ENCODE results near the gene CCDC74B.
"Not testable (repeated sequence)": the region's sequence is repeated elsewhere in the genome, so short reads cannot be mapped to it uniquely, and the experiment has no call there.

The CCDC74B gene

DNA sequence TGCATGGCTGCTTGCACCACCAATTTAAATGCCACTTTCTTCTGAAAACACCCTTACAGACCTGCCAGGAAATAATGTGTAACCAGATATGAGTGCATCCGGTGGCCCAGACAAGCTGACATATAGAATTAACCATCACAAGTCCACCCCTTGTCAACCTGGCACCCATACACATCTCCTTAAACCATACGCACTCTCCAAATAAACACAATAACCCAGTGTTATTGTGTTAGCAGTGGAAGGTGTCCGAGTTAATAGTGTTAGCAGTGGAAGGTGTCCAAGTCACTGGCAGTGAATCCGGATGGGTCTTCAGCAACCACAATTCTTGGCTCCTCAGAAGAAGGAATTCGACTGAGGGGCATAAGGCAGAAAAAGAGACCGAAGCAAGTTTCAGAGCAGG, 3.6 kb upstream of the CCDC74B start:
- not testable (repeated sequence) for DNase-seq

DNA sequence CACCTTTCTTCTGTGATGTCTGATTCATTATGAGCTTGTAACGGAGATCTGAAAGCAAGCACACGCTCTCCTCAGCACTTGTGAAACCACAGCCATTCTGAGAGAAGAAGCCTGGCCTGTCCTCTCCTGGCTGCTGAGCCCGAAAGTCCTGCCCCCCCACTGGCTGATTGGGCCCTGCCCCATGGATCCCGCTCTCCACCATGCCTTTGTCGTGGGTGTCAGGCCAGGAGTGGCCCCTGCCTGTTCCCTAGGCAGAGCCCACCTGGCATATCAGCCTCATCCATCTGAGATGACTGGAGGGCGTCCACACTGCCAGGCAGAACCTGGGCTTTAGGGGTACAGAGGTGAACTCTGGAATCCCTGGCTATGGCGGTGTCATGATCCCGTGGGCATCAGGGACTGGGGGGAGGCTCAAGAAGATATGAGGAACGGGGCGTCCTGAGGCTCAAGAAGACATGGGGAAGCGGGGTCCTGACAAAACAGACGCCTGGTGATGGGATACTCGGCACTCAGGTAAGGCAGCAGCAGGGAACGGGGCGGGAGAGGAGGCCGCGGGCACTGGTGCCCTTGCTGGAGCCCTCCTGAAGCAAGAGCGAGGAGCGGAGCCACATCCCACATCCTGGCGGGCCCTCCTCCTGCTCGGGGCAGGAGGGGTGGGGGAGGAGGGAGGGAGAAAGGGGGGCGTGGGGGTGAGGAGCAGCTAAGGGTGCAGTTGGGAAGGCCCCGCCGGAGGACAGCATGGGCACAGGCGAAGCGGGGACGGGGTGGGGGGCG, 1.5 kb downstream of the CCDC74B start:
- not testable (repeated sequence) for DNase-seq

DNA sequence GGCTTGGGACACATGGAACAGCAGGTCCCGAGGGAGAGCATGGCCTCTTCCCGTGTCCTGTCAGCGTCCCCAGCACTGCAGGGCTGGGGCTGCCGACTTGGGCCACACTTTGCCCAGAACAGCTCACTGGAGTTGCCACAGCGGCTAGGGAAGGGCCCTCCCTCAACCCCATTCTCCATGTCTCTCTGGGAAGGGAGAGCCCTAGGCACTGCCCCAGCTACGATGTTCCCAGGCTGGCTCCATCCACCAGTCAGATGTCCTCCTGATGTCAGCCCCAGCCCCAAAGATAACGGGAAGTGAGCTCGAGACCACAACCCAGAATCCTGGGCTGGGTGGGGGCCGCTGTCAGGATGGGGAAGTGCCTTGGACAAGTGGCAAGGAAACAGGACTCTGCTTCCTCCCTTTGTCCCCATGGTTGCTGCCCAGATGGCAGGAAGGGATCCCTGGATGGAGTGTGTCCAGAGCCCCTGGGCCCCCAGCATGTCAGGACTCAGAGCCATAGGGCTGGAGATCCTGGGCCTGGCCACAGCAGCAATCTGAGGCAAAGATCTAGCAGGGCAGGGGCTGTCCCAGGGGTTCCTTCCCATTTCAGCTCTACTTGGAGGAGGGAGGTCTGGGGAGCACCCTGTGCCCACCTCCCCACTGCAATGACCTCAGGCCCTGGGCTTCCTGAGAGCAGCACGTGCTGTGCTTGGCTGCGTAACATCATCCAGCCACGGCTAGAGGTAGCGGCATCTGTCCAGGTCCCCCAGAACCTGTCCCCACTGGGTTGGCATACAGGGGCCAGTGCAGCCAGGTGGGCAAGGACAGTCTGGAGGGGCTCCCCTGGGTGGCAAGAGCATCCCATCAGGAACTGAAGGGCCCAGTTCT, 2.3 kb downstream of the CCDC74B start:
- DNase-seq: not testable (repeated sequence)

DNA sequence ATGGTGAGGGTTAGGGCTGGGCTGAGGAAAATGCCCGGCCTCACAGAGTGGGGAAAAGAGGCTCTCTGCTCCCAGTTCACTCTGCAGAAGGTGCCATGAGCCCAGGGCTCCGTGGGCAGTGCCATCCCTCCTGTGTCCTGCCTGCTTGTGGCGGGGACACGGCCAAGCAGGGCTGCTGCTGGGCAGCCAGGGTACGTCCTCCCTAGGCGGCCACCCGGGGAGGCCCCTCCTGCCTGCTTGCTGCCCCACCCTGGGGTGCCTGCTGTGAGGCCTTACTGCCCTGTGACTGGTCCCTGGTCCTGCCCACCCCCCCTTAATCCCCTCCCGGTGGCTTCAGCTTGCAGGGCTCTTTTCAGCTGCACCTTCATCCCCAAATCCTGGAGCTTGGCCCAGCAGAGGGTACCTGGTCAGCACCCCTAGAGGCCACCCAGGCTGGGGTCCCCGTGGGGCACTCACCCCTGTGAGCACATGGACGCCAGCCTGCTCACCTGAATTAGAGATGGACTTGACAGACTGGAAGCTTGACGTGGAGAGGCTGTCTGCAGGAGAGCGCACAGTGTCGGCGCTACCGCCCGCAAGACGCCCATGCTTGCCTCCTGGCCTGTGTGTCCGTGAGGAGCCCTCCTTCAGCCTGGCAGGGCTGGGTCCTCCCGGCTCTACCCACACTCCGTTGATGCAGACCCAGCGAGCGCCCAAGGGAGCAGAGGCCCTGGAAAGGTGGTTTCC, 3.1 kb downstream of the CCDC74B start:
- DNase-seq: not testable (repeated sequence)

DNA sequence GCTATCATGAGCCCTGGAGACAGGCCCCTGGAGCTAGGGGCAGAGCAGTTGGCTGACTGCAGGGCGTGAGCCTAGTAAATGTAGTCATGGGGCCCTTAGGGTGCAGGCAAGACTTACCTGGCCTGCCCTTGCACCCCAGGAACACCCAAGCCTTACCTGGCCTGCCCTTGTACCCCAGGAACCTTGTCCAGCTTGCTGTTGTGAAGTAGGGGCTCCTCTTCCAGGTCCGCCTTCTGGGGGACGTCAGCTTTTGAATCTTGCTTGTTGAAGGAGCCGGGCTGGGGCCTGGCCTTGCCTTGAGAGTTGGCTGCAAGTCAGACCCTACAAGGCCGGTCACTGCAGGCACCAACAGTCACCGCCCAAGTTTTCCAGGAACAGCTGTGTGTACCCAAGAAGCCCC, 3.9 kb downstream of the CCDC74B start:
- DNase-seq: not testable (repeated sequence)

DNA sequence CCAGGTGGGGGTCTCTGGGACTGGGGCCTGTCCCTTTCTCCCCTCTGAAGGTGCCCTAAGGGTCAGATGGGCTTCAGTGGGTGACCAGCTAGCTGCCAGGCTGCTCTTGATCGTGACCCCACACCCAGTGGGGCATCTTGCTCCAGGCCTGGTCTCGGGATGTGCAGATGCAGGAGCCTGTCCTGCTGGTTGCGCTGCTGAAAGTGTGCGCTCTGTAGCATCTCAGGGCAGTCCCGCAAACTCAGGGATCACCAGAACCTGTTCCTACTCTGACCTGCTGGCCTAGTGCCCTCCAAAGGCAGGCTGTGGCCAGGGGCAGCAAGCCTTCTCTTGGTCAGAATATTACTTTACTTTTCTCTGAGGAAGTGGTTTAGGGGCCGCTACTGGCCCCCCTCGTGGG, 4.4 kb downstream of the CCDC74B start:
- not testable (repeated sequence) for DNase-seq

DNA sequence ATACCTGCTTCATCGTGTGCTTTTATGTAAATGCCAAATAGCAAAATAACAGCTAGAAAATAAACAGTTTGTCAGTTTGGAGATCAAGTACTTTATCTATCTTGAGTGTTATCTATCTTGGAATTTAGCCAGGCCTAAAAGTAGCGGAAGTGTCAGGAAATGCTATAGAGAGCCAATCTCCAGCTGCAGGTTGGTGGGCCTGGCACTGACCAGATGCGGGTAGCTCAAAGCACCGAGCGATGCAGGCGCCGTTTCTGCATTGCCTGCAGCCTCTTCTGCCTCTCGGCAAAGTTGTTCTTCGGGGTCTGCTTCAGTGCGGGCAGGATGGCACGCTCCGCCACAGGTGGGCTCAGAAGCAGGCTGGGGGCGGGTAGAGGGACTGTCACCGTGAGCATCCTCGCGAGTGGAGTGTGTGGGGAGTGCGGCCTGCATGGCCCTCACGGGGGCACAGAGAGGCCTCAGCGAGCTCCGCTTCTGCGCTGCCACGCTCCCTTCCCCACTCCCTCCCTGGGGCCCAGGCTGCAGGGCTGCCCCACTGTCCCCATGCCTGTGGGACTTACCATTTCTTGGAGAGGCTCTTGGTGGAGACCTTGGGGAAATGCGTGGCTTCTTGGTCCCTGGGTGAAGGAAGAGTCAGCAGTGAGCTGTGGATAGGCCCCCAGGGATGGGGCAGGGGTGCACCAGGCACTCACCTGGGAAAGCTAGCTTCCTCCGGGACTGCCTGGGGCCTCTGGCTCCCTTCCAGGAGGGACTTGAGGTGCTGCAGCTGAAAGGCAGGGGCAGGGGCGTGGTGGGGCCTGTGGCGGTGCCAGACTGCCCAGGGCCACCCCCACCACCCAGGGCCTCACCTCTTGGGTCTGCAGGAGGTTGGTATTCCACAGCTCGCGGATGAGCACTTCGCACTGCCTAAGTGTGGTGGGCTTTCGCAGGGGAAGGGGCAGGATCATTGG, 5.3 kb downstream of the CCDC74B start:
- DNase-seq: not testable (repeated sequence)

DNA sequence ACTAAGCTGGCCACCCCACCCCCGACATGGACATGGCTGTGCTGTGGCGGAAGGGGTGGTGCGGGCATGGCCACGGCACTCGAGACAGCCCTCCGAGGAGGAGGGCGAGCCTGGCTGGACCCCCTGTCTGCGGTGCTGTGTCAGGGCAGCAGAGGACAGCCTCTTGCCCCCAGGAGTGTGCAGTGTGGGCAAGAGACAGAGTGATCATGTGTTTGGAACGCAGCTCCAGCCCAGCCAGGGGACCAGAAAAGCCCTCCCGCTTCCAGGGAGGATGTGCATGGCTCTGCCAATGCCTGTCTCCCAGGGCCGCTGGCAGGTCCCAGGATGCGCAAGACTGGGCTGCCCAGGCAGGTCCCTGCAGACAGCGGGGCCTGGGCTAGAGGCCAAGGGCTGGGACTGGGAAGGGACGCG, 6.1 kb downstream of the CCDC74B start:
- DNase-seq: not testable (repeated sequence)

DNA sequence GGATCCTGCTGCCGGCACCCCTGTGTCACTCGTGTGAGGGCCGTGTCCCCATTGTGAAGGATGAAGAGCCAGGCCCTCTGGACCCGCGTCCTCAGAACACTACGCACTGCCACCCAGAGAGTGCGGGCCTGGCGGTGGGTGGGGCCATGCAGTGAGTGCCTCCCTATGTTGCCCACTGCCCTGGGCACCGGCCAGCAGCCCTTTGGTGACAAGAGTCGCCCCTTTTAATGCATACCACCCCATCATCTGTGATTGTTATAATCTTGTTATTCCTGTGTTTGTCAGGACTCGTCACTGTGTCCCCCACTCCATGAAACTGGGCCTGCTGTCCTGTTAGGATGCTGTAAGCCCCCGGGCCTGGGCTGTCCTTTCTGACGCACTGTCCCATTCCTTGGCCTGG, 6.6 kb downstream of the CCDC74B start:
- not testable (repeated sequence) for DNase-seq

DNA sequence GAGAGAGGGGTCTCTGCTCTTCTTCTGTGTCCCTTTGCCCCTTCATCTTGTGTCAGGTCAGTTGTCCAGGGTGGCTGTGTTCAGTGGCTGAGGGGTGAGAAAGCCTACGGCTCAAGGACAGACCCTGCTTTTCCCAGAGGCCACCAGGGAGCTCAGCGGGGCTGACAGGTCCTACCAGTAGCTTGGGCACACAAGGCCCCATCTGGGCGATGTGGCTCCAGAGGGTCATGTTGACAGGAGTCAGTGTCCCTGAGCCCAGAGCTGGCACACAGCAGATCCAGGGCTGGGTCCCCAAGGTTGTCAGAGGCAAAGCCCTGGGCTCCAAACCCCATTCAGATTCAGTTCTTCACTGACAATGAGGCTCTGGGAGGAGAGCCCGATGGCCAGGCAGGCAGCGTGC, 7.8 kb downstream of the CCDC74B start:
- DNase-seq: not testable (repeated sequence)

DNA sequence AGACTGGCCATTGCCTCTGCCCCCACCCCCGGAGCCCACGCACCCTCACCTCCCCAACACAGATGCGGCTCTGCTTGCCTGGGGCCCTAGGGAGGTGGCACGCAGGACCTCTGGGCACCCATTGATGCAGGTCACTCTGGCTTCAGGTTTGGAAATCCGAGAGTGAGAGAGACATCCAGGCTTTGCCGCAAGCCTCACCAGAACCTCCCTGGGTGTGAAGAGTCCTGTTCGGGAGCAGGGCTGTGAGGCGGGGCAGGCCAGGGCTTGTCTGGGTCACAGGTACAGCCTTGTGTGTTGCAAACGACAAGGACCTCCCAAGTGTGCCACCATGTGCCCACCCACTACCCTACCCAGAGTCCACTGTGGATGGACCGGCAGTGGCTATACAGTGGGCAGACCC, 8.4 kb downstream of the CCDC74B start:
- not testable (repeated sequence) for DNase-seq

DNA sequence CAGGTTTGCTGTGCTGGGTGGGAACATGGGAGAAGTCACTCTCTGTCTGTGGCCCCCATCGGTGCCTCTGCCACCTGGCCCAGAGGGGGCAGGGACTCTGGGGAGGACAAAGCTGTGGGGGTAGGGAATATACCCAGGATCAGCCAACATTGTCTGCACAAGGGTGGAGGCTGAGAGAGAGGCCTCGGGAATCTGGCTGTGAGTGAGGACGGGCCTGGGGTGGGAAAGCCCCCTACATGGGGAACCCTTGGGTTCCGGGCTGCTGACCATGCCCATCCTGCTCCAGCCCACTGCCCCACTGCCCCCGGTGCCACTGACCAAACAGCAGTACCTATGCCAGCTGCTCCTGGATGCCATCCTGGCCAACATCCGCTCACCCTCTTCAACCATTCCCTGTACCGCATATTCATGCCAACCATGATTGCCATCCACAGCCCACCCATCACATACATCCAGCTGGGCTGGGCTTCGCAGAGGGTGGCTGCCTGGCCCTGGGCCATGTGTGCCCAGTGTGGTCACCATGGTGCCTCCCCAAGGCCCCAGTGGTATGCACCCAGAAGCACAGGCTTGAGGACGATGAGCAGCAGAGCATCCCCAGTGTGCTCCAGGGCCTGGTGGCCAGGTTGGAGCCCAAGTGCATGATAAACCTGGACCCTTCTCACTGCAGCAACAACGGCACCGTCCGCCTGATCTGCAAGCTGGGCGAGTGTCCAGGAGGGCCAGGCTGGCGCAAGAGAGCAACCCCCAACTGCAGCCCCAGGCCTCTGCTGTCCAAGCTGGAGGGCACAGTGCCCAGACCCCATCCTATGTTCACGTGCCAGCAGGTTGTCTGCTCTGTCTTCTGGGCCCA, 9.0 kb downstream of the CCDC74B start:
- no peak for DNase-seq

DNA sequence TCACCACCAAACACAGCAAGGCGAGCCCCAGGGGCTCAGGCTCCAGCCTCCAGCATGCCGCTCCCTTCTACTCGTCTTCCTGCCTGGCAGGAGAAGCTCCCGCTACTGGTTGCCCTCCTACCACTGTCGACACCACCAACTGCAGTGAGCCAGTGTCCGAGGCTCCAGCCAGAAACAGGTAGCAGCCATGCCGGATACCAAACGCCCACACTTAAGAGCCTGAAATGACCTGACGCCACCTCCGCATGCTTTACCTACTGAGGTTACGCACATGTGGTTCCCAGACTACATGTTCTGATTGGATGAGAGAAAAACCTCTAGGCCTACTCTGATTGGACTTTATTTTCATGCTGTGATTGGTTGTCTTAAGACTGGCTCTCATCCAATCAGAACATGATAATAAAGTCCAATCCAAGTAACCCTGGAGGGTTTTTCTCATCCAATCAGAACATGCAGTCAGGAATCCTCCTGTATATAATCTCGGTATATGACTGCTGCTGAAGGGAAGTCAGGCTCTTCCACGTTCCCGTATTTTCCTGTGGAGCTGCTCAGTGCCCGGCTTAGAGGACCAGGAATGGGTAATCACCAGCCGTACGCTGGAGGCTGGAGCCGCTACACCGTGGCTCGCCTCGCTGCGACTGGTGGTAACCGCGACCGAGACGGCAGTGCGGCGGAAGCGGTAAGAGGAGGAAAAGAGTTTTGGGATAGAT, 15.6 kb downstream of the CCDC74B start, which contains the start of gene POTEF:
Gene POTEF, minus strand, starts transcription at position 103 of the 710 bp plus-strand sequence. CDS start 8,707 bp downstream, outside the sequence.
- not testable (repeated sequence) for DNase-seq

DNA sequence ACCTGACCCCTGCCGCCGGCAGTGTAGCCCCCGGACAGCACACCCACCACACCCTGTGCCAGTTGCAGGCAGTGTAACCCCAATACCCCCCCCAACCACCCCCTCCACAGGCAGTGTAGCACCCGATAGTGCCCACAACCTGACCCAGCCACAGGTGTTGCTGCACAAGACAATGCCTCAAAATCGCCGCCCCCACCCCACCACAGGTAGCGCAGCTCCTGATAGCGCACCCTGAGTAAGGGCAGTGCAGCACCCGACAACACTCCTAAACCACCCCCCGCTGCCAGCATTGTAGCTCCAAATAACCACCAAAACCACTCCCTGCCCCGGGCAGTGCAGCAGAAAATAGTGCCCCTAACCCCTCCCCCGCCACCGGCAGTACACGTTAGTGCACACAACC, 16.4 kb downstream of the CCDC74B start:
- not testable (repeated sequence) for DNase-seq

DNA sequence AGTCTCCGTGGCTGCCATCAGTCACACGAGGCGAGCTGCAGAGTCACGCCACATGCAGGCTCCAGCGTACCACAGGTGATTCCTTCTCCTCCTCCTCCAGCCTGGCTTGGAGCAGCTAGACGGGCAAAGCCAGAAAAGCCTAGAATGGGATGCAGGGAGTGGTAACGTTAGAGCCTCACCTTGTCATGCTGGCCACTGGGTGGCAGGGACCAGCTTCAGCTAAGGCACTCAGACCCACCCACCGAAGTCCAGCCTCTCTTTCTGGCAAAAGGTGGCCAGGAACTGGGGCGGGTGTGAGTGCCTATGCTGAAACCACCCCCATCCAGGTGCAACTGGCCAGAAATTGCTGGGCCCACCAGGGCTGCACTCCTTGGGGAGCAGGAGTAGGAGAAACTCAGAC, 17.2 kb downstream of the CCDC74B start:
- DNase-seq: not testable (repeated sequence)

DNA sequence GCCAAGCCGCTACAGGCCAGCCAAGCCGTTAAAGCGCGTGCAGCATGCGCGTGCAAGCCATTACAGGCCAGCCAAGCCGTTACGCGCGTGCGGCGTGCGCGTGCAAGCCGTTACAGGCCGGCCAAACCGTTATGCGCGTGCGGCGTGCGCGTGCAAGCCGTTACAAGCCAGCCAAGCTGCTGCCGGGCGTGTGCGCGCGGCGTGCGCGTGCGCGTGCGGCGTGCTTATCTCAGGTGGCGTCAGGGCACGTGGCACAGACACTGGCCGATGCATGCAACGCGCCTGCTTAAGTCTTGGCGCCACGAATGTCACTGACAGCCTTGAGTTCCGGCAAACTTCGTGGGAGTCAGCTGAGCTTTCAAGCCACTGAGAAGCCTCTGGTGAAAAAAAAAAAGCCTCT, 24.0 kb downstream of the CCDC74B start:
- DNase-seq: not testable (repeated sequence)

DNA sequence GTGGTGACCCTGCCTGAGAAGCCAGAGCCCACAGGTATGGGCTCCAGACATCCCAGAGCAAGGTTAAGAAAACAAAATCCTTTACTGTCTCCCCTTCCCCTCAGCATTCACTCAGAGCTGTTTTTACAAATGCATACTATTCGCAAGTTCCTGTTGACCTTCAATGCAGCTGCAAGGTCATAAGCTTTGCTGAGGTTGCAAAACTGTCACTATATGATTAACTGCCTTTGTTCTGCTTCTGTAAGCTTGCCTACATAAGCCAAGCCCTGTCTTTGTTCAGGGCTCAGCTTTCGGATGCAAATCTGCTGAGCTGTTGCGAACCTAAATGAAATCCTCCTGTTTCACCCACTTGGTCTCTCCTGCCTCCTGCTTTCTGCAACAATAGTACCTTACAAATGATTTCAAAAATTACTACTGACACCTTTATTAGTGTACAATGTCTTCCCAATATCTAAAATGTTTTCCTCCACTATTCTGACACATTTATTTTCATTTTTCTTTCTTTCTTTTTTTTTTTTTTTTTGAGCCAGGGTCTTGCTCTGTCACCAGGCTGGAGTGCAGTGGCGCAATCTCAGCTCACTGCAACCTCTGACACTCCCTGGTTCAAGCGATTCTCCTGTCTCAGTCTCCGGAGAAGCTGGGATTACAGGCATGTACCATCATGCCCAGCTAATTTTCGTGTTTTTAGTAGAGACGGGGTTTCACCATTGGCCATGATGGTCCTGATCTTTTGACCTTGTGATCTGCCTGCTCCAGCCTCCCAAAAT, 42.1 kb downstream of the CCDC74B start:
- DNase-seq: not testable (repeated sequence)

All from cerebellar nuclear complex (tissue), 1 donor.